Mesenchymal stem cell (in vitro differentiated cells and primary cell): ENCODE measurements around the gene BTBD10.
A peak's percentile ranks its signal among the peaks of the same experiment; 100 is the strongest.

Experiments used
- DNase-seq: peaks from one replicate; pipeline ENCODE4 v3.0.0-alpha.2; 2013
- H2AFZ ChIP-seq: one replicate; pipeline ENCODE4 v1.6.1; 2013; ENCODE audit warnings: low read depth, mild to moderate bottlenecking, control low read depth, inconsistent platforms, low read length, moderate library complexity
- H2AK5ac ChIP-seq: 2 replicates; pipeline ENCODE4 v1.6.1; 2013; ENCODE audit warnings: low read length, moderate library complexity, mild to moderate bottlenecking, inconsistent platforms; ENCODE audit not compliant: severe bottlenecking
- H2BK120ac ChIP-seq: one replicate; pipeline ENCODE4 v1.6.1; 2013; ENCODE audit warnings: low read depth, mild to moderate bottlenecking, inconsistent platforms, low read length, moderate library complexity
- H2BK12ac ChIP-seq, 2 experiments: one replicate each; pipeline ENCODE4 v1.6.1; 2013; ENCODE audit warnings: inconsistent platforms in 2 of 2, low read length in 2 of 2, mild to moderate bottlenecking in 2 of 2, moderate library complexity in 2 of 2, control low read depth in 1 of 2
- H2BK15ac ChIP-seq: one replicate; pipeline ENCODE4 v1.6.1; 2013; ENCODE audit warnings: mild to moderate bottlenecking, low read depth, inconsistent platforms; ENCODE audit not compliant: poor library complexity, severe bottlenecking
- H2BK5ac ChIP-seq: 2 replicates; pipeline ENCODE4 v1.6.1; 2013; ENCODE audit warnings: low read depth, mild to moderate bottlenecking, low read length, control low read depth, inconsistent platforms; ENCODE audit not compliant: poor library complexity, severe bottlenecking
- H3K14ac ChIP-seq, 2 experiments: one replicate each; pipeline ENCODE4 v1.6.1; 2013; ENCODE audit warnings: inconsistent platforms in 2 of 2, low read length in 2 of 2, control low read depth in 1 of 2, mild to moderate bottlenecking in 1 of 2, moderate library complexity in 1 of 2
- H3K18ac ChIP-seq, 2 experiments: one replicate each; pipeline ENCODE4 v1.6.1; 2013; ENCODE audit warnings: inconsistent platforms in 2 of 2, low read length in 2 of 2, control low read depth in 1 of 2, low read depth in 1 of 2, mild to moderate bottlenecking in 1 of 2
- H3K23ac ChIP-seq, 2 experiments: one replicate each; pipeline ENCODE4 v1.6.1; 2013; ENCODE audit warnings: inconsistent platforms in 2 of 2, low read length in 2 of 2, mild to moderate bottlenecking in 2 of 2, moderate library complexity in 2 of 2, control low read depth in 1 of 2
- H3K27ac ChIP-seq: 2 replicates; pipeline ENCODE4 v1.5.1; 2013; ENCODE audit warnings: mild to moderate bottlenecking, moderate library complexity, low read length, control low read depth, inconsistent platforms; ENCODE audit not compliant: poor library complexity, severe bottlenecking
- H3K27me3 ChIP-seq, 2 experiments: 2 replicates each; pipeline versions ENCODE4 v1.6.1 to v1.7.0; 2013; ENCODE audit warnings: low read length in 2 of 2, mild to moderate bottlenecking in 2 of 2, moderate library complexity in 2 of 2, control low read depth in 1 of 2, inconsistent platforms in 1 of 2; ENCODE audit not compliant: control insufficient read depth in 1 of 2, insufficient read depth in 1 of 2
- H3K36me3 ChIP-seq, 2 experiments: 2 replicates each; pipeline versions ENCODE4 v1.6.1 to v1.7.0; 2013; ENCODE audit warnings: low read length in 2 of 2, control low read depth in 1 of 2, inconsistent platforms in 1 of 2, low read depth in 1 of 2, mild to moderate bottlenecking in 1 of 2; ENCODE audit not compliant: insufficient read depth in 2 of 2, control insufficient read depth in 1 of 2
- H3K4ac ChIP-seq, 2 experiments: one replicate each; pipeline ENCODE4 v1.6.1; 2013; ENCODE audit warnings: inconsistent platforms in 2 of 2, low read length in 2 of 2, mild to moderate bottlenecking in 2 of 2, moderate library complexity in 2 of 2, control low read depth in 1 of 2, low read depth in 1 of 2
- H3K4me1 ChIP-seq: 2 replicates; pipeline ENCODE4 v1.6.1; 2013; ENCODE audit warnings: low read depth, low read length, control low read depth; ENCODE audit not compliant: control insufficient read depth, insufficient read depth
- H3K4me2 ChIP-seq: 2 replicates; pipeline ENCODE4 v1.6.1; 2013; ENCODE audit warnings: low read length, mild to moderate bottlenecking, inconsistent platforms; ENCODE audit not compliant: poor library complexity, severe bottlenecking
- H3K4me3 ChIP-seq, 2 experiments: 2 replicates each; pipeline versions ENCODE4 v1.5.1 to v1.7.0; 2013; ENCODE audit warnings: low read length in 2 of 2, mild to moderate bottlenecking in 2 of 2, control low read depth in 1 of 2, low read depth in 1 of 2; ENCODE audit not compliant: insufficient read depth in 1 of 2
- H3K79me1 ChIP-seq: replicated peaks from 2 replicates; pipeline ENCODE4 v1.6.1; 2013; ENCODE audit warnings: mild to moderate bottlenecking, control low read depth, low read length, inconsistent platforms; ENCODE audit not compliant: poor library complexity, severe bottlenecking
- H3K9ac ChIP-seq: 2 replicates; pipeline ENCODE4 v1.7.0; 2013; ENCODE audit warnings: mild to moderate bottlenecking, low read length, moderate library complexity
- H3K9me3 ChIP-seq: 2 replicates; pipeline ENCODE4 v1.7.0; 2013; ENCODE audit warnings: mild to moderate bottlenecking, low read length; ENCODE audit not compliant: control insufficient read depth
- H4K8ac ChIP-seq: one replicate; pipeline ENCODE4 v1.6.1; 2013; ENCODE audit warnings: inconsistent platforms, mild to moderate bottlenecking, low read length, moderate library complexity
- H4K91ac ChIP-seq: one replicate; pipeline ENCODE4 v1.6.1; 2013; ENCODE audit warnings: mild to moderate bottlenecking, low read length, inconsistent platforms
- WGBS: methylation state at CpG from one replicate; pipeline ENCODE4 v1.1.7; 2013; ENCODE audit warnings: mixed read lengths; 5-methylcytosine and 5-hydroxymethylcytosine counted together

BTBD10 gene

GRCh38 chr11:13427440-13427839, 35.6 kb downstream of the BTBD10 start:
- no peak overlapping the region for H3K18ac ChIP-seq
- no peak overlapping the region for H4K91ac ChIP-seq
- no peak overlapping the region for H3K4ac ChIP-seq
- no peak overlapping the region for H2BK5ac ChIP-seq
- DNase-seq: no peak
- H3K27me3 ChIP-seq: no peaks in the 10 kb centered on the region
- H3K23ac ChIP-seq: no peak overlapping the region
- H2BK12ac ChIP-seq: no peak overlapping the region
- no peak overlapping the region for H3K27ac ChIP-seq
- peaks cover 3% of the 10 kb centered on the region for H3K79me1 ChIP-seq
- no peak overlapping the region for H3K4me3 ChIP-seq
- no peaks in the 10 kb centered on the region for H3K36me3 ChIP-seq
- no peak overlapping the region for H2BK15ac ChIP-seq
- no peak overlapping the region for H3K4me2 ChIP-seq
- H2BK120ac ChIP-seq: no peak overlapping the region
- no peak overlapping the region for H2AFZ ChIP-seq
- H3K9me3 ChIP-seq: peaks cover 26% of the 10 kb centered on the region
- H3K4me1 ChIP-seq: peaks cover under 1% of the 10 kb centered on the region
- no peak overlapping the region for H3K14ac ChIP-seq
- H4K8ac ChIP-seq: no peak overlapping the region
- H2AK5ac ChIP-seq: no peak overlapping the region
- H3K9ac ChIP-seq: no peak overlapping the region

GRCh38 chr11:13423372-13423771, 39.6 kb downstream of the BTBD10 start:
- no peak overlapping the region for H2BK5ac ChIP-seq
- no peak overlapping the region for H2AFZ ChIP-seq
- 96% methylated on average over 5 of the region's 6 CpGs for WGBS
- no peak overlapping the region for H3K23ac ChIP-seq
- H3K14ac ChIP-seq: no peak overlapping the region
- peaks cover 5% of the 10 kb centered on the region for H3K79me1 ChIP-seq
- no peak overlapping the region for H3K4me3 ChIP-seq
- no peak overlapping the region for H3K9ac ChIP-seq
- DNase-seq: no peak
- no peak overlapping the region for H3K4ac ChIP-seq
- no peak overlapping the region for H3K4me2 ChIP-seq
- H3K9me3 ChIP-seq: peaks cover 12% of the 10 kb centered on the region
- H3K27ac ChIP-seq: no peak overlapping the region
- H3K36me3 ChIP-seq: peaks cover 0 to 22% of the 10 kb centered on the region in 2 experiments
- H2BK15ac ChIP-seq: no peak overlapping the region
- H2BK12ac ChIP-seq: no peak overlapping the region
- H3K27me3 ChIP-seq: no peaks in the 10 kb centered on the region
- H2BK120ac ChIP-seq: no peak overlapping the region
- no peak overlapping the region for H2AK5ac ChIP-seq
- H3K18ac ChIP-seq: no peak overlapping the region
- H3K4me1 ChIP-seq: peaks cover 3% of the 10 kb centered on the region
- no peak overlapping the region for H4K8ac ChIP-seq
- no peak overlapping the region for H4K91ac ChIP-seq

GRCh38 chr11:13421561-13421960, 41.5 kb downstream of the BTBD10 start:
- no peak overlapping the region for H2BK5ac ChIP-seq
- WGBS: 100% methylated on average over 3 of the region's 6 CpGs
- no peak for DNase-seq
- no peak overlapping the region for H2BK12ac ChIP-seq
- no peak overlapping the region for H3K9ac ChIP-seq
- no peak overlapping the region for H3K4ac ChIP-seq
- H3K23ac ChIP-seq: no peak overlapping the region
- no peaks in the 10 kb centered on the region for H3K9me3 ChIP-seq
- H2AK5ac ChIP-seq: no peak overlapping the region
- peaks cover 7% of the 10 kb centered on the region for H3K79me1 ChIP-seq
- no peak overlapping the region for H3K18ac ChIP-seq
- no peak overlapping the region for H3K4me3 ChIP-seq
- H3K4me1 ChIP-seq: peaks cover 3% of the 10 kb centered on the region
- no peak overlapping the region for H3K4me2 ChIP-seq
- no peaks in the 10 kb centered on the region for H3K27me3 ChIP-seq
- no peak overlapping the region for H4K91ac ChIP-seq
- no peak overlapping the region for H3K14ac ChIP-seq
- no peak overlapping the region for H4K8ac ChIP-seq
- H2BK15ac ChIP-seq: no peak overlapping the region
- H3K36me3 ChIP-seq: peaks cover 2 to 31% of the 10 kb centered on the region in 2 experiments
- H3K27ac ChIP-seq: no peak overlapping the region
- H2AFZ ChIP-seq: no peak overlapping the region
- no peak overlapping the region for H2BK120ac ChIP-seq

DNA sequence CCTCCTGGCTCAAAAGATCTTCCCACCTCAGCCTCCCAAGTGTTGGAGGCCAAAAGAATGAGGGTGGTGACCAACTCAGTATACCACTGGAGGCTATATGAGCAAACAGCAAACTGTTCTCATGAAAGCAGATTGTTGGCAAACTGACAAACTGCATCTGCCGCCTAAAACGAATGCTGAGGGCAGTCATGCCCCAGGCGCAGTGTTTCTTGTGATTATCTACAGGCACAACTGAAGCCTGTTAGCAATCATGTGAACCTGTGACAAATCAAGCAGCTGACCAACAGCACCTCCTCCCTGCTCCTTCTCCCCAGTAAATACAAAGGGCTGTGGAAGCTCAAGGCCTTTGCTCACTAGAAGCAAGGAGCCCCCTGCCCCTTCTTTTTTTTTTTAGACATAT, 47.8 kb downstream of the BTBD10 start:
- no peak overlapping the region for H2AK5ac ChIP-seq
- H3K4ac ChIP-seq: no peak overlapping the region
- no peak overlapping the region for H3K4me3 ChIP-seq
- no peak overlapping the region for H2AFZ ChIP-seq
- no peak overlapping the region for H4K91ac ChIP-seq
- H3K9me3 ChIP-seq: no peaks in the 10 kb centered on the region
- H2BK12ac ChIP-seq: no peak overlapping the region
- H3K27ac ChIP-seq: no peak overlapping the region
- H3K14ac ChIP-seq: no peak overlapping the region
- no peak overlapping the region for H3K4me2 ChIP-seq
- no peak for DNase-seq
- no peak overlapping the region for H3K9ac ChIP-seq
- no peak overlapping the region for H2BK15ac ChIP-seq
- H3K23ac ChIP-seq: peak overlapping the region in 1 of 2 experiments; percentile 35
- H3K27me3 ChIP-seq: no peaks in the 10 kb centered on the region
- H3K4me1 ChIP-seq: no peaks in the 10 kb centered on the region
- H2BK5ac ChIP-seq: no peak overlapping the region
- H3K79me1 ChIP-seq: peaks cover 12% of the 10 kb centered on the region
- WGBS: 93% methylated on average over 3 of the region's 3 CpGs
- H4K8ac ChIP-seq: no peak overlapping the region
- no peak overlapping the region for H3K18ac ChIP-seq
- no peak overlapping the region for H2BK120ac ChIP-seq
- peaks cover 15 to 73% of the 10 kb centered on the region in 2 experiments for H3K36me3 ChIP-seq
